Breast epithelium (tissue), 3 donors: ENCODE measurements around the gene RPEL1.

Source experiments
- CTCF ChIP-seq, 3 donors: fragments of 450-650 bp; IDR thresholded peaks; one replicate each; pipeline ENCODE4 v1.5.1; 2016 to 2017; ENCODE audit warnings: antibody characterized with exemption in 3 of 3, mild to moderate bottlenecking in 3 of 3, moderate library complexity in 3 of 3
- POLR2A ChIP-seq: fragments of 450-650 bp; IDR thresholded peaks from one replicate; pipeline ENCODE4 v1.6.1; 2016; ENCODE audit warnings: antibody characterized with exemption, mild to moderate bottlenecking, moderate library complexity
- POLR2AphosphoS5 ChIP-seq, 3 donors: sonication (generic); formaldehyde crosslinking; IDR thresholded peaks; one replicate each; pipeline ENCODE4 v1.6.1; 2017; ENCODE audit warnings: antibody characterized with exemption in 3 of 3

GRCh38 chr10:103203466-103203865 is 42.2 kb upstream of the RPEL1 start:
- TF ChIP-seq CTCF (IDR thresholded peaks at IDR 0.05), result no peak
- TF ChIP-seq POLR2A, result no peak
- no peak for TF ChIP-seq POLR2AphosphoS5 (IDR thresholded peaks at IDR 0.05)
